Mesodermal cell (in vitro differentiated cells): ENCODE results near the gene PRDM2.
"Not testable (repeated sequence)": the region's sequence is repeated elsewhere in the genome, so short reads cannot be mapped to it uniquely, and the experiment has no call there.

ENCODE experiments used
- H3K27ac ChIP-seq: 2 replicates; pipeline ENCODE4 v1.7.0; 2013; ENCODE audit warnings: mild to moderate bottlenecking, low read depth, low read length, moderate library complexity; ENCODE audit not compliant: severe bottlenecking
- H3K36me3 ChIP-seq: 2 replicates; pipeline ENCODE4 v1.7.1; 2013; ENCODE audit warnings: mild to moderate bottlenecking, low read length, moderate library complexity; ENCODE audit not compliant: control insufficient read depth, insufficient read depth
- H3K4me1 ChIP-seq: one replicate; pipeline ENCODE4 v1.7.1; 2013; ENCODE audit warnings: mild to moderate bottlenecking, low read length; ENCODE audit not compliant: insufficient read depth, control insufficient read depth, poor library complexity, severe bottlenecking
- H3K4me3 ChIP-seq: 2 replicates; pipeline ENCODE4 v1.7.0; 2013; ENCODE audit warnings: low read length, control low read depth, mild to moderate bottlenecking; ENCODE audit not compliant: insufficient read depth, poor library complexity, severe bottlenecking; ENCODE audit errors: extremely low read depth
- H3K9me3 ChIP-seq: 2 replicates; pipeline ENCODE4 v1.7.1; 2013; ENCODE audit warnings: mild to moderate bottlenecking, low read length, moderate library complexity; ENCODE audit not compliant: control insufficient read depth
- WGBS, 2 experiments: methylation state at CpG; one replicate each; pipeline ENCODE4 v1.1.5; 2013; ENCODE audit warnings: missing lambda C conversion rate in 2 of 2; ENCODE audit not compliant: insufficient coverage in 2 of 2; 5-methylcytosine and 5-hydroxymethylcytosine counted together

Gene PRDM2

DNA sequence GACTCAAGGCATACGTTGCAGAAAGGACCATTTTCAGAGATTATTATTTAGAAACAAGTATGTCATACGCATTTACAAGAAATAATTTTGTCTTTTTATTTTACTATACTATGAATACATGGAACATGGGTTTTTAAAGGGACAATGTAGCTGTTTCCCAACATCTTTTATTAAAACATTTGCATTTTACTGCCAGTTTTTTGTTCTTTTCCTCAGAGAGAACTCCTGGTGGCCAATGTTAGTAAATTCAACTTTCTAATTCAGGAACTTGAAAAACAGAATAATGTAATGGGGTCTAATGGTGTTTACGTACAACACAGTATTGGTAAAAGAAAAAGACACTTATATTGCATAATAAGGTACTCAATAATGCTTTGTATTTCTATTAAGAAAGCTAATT is 14.9 kb downstream of the PRDM2 start:
- Histone ChIP-seq H3K4me3 (no peak overlapping the region), H3K4me1 (no peaks in the 10 kb centered on the region), H3K27ac (no peak overlapping the region), H3K36me3 (no peaks in the 10 kb centered on the region), H3K9me3 (no peaks in the 10 kb centered on the region)
- WGBS, 2 experiments = no CpG with 5 or more reads among the region's 3 CpGs

GRCh38 chr1:13715616-13716287 is 15.8 kb downstream of the PRDM2 start:
- not testable (repeated sequence) for H3K9me3 ChIP-seq, H3K27ac ChIP-seq, H3K36me3 ChIP-seq, H3K4me1 ChIP-seq, H3K4me3 ChIP-seq
- WGBS, 2 experiments = 100% methylated on average over 2 of the region's 9 CpGs; no CpG with 5 or more reads in 1 of the 2 experiments

- H3K27ac ChIP-seq = no peak overlapping the region
- H3K9me3 ChIP-seq = no peaks in the 10 kb centered on the region
- no peak overlapping the region for H3K4me3 ChIP-seq
- H3K4me1 ChIP-seq = no peaks in the 10 kb centered on the region
- no peaks in the 10 kb centered on the region for H3K36me3 ChIP-seq
- WGBS, 2 experiments = 94 to 95% methylated on average over 6 of the region's 7 CpGs
These were observed 22.9 kb downstream of the PRDM2 start for GRCh38 chr1:13722808-13723360.

GRCh38 chr1:13723810-13724209 is 23.8 kb downstream of the PRDM2 start:
- Histone ChIP-seq H3K4me1 (no peaks in the 10 kb centered on the region), H3K4me3 (no peak overlapping the region), H3K9me3 (no peaks in the 10 kb centered on the region), H3K36me3 (no peaks in the 10 kb centered on the region), H3K27ac (no peak overlapping the region)
- 72 to 74% methylated on average over 4 of the region's 4 CpGs for WGBS, 2 experiments

GRCh38 chr1:13725714-13726175 is 25.8 kb downstream of the PRDM2 start:
- Histone ChIP-seq H3K4me3 (no peak overlapping the region), H3K36me3 (no peaks in the 10 kb centered on the region), H3K4me1 (no peaks in the 10 kb centered on the region), H3K27ac (no peak overlapping the region), H3K9me3 (no peaks in the 10 kb centered on the region)
- 72 to 81% methylated on average over 3 to 4 of the region's 4 CpGs for WGBS, 2 experiments

DNA sequence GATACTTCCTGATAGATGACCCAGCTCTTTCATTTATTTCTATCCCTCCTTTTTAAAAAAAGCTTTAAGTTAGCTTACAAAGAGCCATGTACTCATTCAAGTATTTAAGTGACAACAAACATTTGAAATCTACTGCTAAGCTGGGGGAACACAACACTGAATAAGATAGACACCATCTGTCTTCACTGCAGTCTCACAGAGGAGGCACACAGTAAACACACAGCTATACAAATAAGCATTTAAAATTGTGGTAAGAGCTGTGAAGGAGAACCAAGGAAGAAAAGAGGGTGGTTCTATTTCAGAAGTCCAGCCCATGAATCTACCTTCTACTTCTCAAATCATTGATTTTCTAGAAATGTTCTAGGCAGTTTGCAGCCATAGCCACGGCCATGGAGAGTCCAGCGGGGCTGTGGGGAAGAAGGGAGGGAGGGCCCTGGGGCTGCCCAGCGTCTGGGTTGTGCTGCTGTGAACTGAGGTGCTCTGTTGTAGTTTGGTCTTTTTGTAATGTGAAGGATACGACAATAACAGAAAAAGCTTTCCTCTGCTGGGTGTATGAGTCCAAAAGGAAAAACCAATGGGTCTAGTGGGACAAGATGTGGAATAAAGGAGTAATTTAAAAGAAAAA is 28.2 kb downstream of the PRDM2 start:
- Histone ChIP-seq H3K36me3 (no peaks in the 10 kb centered on the region), H3K27ac (no peak overlapping the region), H3K4me3 (no peak overlapping the region), H3K9me3 (no peaks in the 10 kb centered on the region), H3K4me1 (peaks cover 4% of the 10 kb centered on the region)
- WGBS, 2 experiments = 70 to 83% methylated on average over 2 to 4 of the region's 4 CpGs

DNA sequence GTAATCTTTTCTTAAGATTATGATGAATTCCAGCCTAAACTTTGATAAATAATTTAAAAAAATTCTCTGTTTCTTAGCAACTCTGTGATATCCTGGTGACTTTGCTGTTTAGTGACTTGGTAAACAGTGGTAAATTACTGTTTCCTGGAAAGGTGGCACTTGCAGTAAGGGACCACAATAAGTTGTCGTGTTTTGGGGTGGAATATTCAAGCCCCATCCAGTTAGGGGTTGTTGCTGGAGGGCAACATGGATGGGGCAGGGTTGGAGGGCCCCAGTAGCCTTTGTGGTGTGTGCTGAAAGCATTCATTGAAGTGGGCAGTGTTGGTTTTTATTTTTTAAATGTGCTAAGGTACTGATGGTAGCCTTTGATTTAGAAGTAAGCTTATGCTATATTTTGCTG is 30.3 kb downstream of the PRDM2 start:
- Histone ChIP-seq H3K9me3 (no peaks in the 10 kb centered on the region), H3K27ac (no peak overlapping the region), H3K36me3 (no peaks in the 10 kb centered on the region), H3K4me1 (peaks cover 6% of the 10 kb centered on the region), H3K4me3 (no peak overlapping the region)
- 80 to 88% methylated on average over 1 of the region's 1 CpG for WGBS, 2 experiments

GRCh38 chr1:13730751-13731482 is 30.9 kb downstream of the PRDM2 start:
- Histone ChIP-seq H3K4me3 (no peak overlapping the region), H3K36me3 (no peaks in the 10 kb centered on the region), H3K4me1 (peaks cover 6% of the 10 kb centered on the region), H3K27ac (peak overlapping the region; percentile 39), H3K9me3 (no peaks in the 10 kb centered on the region)
- 91 to 92% methylated on average over 9 to 11 of the region's 12 CpGs for WGBS, 2 experiments

GRCh38 chr1:13731897-13732296 is 31.9 kb downstream of the PRDM2 start:
- Histone ChIP-seq H3K4me1 (peaks cover 6% of the 10 kb centered on the region), H3K27ac (no peak overlapping the region), H3K9me3 (no peaks in the 10 kb centered on the region), H3K36me3 (no peaks in the 10 kb centered on the region), H3K4me3 (no peak overlapping the region)
- WGBS, 2 experiments = 96 to 100% methylated on average over 1 to 4 of the region's 5 CpGs

DNA sequence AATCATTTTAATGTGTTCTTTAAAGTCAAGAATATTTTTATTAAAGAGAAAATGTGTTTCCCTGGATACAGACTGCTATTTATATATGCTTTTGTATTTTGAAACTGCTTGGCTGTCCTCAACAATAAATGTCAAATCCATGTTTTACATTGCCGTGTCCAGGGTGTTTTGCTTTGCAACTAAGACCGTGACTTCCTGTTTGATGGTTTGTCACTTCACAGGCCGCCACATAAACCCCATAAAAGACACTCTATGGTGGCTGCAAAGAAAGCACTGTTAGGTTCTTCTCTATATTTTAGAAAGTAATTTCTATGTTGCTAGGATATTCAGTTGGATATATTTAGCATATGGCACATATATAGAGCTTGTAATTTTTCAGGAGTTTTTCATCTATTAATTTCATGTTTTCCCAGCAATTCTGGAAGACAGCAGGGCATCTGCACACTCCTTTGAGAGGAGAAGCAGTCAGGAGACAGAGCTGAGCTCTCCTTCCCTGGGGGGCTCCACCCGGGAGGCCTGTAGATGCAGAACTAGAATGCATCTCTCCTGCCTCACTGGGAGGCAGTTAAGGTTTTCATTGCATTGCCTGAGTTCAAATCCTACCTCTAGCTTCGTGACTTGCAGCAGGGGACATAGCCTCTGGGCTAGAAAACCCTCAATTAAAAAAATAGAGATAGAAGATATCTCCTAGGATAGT is 33.1 kb downstream of the PRDM2 start:
- no peaks in the 10 kb centered on the region for H3K36me3 ChIP-seq
- H3K4me3 ChIP-seq = no peak overlapping the region
- H3K4me1 ChIP-seq = peaks cover 6% of the 10 kb centered on the region
- H3K9me3 ChIP-seq = no peaks in the 10 kb centered on the region
- H3K27ac ChIP-seq = no peak overlapping the region
- 80 to 82% methylated on average over 1 to 2 of the region's 5 CpGs for WGBS, 2 experiments
